ENCODE results near the gene CALHM5. TPM values are rescaled to one million over a fixed set of nuclear protein-coding genes. Genes with fewer than 3 reads are reported as not detected.

The CALHM5 gene
- total RNA-seq, 1 donor from 2014 or later: 1.8 TPM

DNA sequence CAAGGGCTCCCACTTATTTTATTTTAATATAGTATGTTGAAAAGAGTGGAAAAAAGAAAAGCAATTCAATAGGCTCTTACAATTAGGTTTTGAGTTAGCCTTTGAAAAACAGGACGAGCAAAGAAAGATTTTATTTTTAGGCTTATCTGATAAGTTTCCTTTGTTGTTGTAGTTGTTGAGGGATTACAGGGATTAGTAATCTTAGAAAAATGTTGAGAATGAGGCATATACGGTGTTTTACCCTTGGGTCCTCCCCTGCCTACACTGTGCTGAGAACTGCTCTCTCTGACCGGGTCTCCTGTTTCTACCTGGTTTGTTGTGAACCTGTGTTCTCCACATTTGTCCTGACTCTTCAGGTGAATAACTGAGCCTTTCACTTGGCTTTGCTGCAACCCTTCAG is 17.3 kb downstream of the CALHM5 start:
- DNase-seq (ENCODE audit: low read depth): peak; percentile 41
- no peak overlapping the region for H2AFZ ChIP-seq (ENCODE audit: low read depth, low read length)
- peaks cover 26% of the 10 kb centered on the region for H3K4me1 Mint-ChIP-seq (ENCODE audit: low read depth, unreplicated experiment)
- TF ChIP-seq CTCF (IDR thresholded peaks at IDR 0.05; ENCODE audit: insufficient read depth, low read depth, low read length) (no peak), EZH2 (IDR thresholded peaks at IDR 0.05; ENCODE audit: insufficient read depth, low read length) (no peak)
- no peaks in the 10 kb centered on the region for H4K20me1 ChIP-seq (ENCODE audit: insufficient read depth, low read length)
- H3K4me1 ChIP-seq (ENCODE audit: insufficient read depth, low read length): peaks cover 18% of the 10 kb centered on the region
- H3K27ac Mint-ChIP-seq (ENCODE audit: unreplicated experiment): peak overlapping the region; percentile 4
- peak overlapping the region; percentile 2 for H3K4me2 ChIP-seq (ENCODE audit: low read length)
- no peaks in the 10 kb centered on the region for H3K9me3 ChIP-seq (ENCODE audit: insufficient read depth, low read depth, low read length)
- FAIRE-seq: no peak
- H3K27me3 ChIP-seq (ENCODE audit: insufficient read depth, low read length): no peaks in the 10 kb centered on the region
- no peaks in the 10 kb centered on the region for H3K27me3 Mint-ChIP-seq (ENCODE audit: low read depth, unreplicated experiment)
- no peak overlapping the region for H3K4me3 Mint-ChIP-seq (ENCODE audit: unreplicated experiment)
- no peak overlapping the region for H3K27ac ChIP-seq (ENCODE audit: low read depth, low read length)
- H3K36me3 ChIP-seq (ENCODE audit: insufficient read depth, low read length): no peaks in the 10 kb centered on the region
- no peak overlapping the region for H3K4me3 ChIP-seq (ENCODE audit: insufficient read depth, low read depth, low read length)
- no peaks in the 10 kb centered on the region for H3K79me2 ChIP-seq (ENCODE audit: insufficient read depth, low read length)
- H3K36me3 Mint-ChIP-seq (ENCODE audit: low read depth, unreplicated experiment): no peaks in the 10 kb centered on the region
- no peaks in the 10 kb centered on the region for H3K9me3 Mint-ChIP-seq (ENCODE audit: unreplicated experiment)
- H3K9ac ChIP-seq (ENCODE audit: low read length): no peak overlapping the region

DNA sequence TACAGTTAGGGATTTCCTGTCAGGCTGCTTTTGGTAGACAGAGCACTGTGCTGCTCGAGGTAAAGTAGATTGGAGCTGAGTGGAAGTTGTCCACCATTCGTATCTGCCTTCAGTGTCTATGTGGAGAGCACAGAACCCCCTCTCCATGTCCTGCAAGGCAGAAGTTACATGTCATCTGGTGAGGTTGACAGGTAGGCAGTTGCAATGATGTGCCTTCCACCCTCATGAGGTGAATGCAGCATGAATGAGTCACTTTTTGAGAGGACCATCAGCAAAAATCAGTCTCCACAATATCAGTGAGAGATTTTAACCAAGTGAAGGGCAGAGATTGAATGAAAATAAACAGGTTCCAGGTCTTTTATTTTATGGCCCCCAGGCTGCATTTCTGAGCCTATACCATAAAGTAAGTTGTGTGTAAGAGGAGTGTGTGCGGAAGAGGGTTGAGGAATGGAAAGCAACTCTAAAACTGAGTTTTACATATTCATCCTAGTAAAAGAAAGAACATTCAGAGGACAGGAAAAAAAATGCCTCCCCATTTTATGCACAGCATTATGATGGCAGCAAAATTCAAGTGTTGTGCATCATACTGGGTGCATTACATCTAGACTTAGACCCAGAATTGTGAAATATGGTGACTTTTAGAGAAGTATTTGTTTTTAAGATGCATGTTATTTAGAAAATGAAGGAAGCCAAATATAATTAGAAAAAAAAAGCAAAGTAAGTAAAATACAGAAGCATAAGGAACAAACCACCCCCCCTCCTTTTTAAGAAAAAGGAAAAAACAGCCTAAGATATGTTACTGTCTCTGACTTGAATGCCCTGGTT is 18.2 kb downstream of the CALHM5 start:
- no peaks in the 10 kb centered on the region for H3K9me3 ChIP-seq (ENCODE audit: insufficient read depth, low read depth, low read length)
- no peaks in the 10 kb centered on the region for H3K27me3 Mint-ChIP-seq (ENCODE audit: low read depth, unreplicated experiment)
- H3K79me2 ChIP-seq (ENCODE audit: insufficient read depth, low read length): no peaks in the 10 kb centered on the region
- peaks cover 18% of the 10 kb centered on the region for H3K4me1 ChIP-seq (ENCODE audit: insufficient read depth, low read length)
- no peak overlapping the region for H3K9ac ChIP-seq (ENCODE audit: low read length)
- H3K36me3 Mint-ChIP-seq (ENCODE audit: low read depth, unreplicated experiment): no peaks in the 10 kb centered on the region
- H3K27me3 ChIP-seq (ENCODE audit: insufficient read depth, low read length): no peaks in the 10 kb centered on the region
- no peaks in the 10 kb centered on the region for H4K20me1 ChIP-seq (ENCODE audit: insufficient read depth, low read length)
- peak overlapping the region; percentile 9 for H3K4me2 ChIP-seq (ENCODE audit: low read length)
- no peak overlapping the region for H2AFZ ChIP-seq (ENCODE audit: low read depth, low read length)
- no peak overlapping the region for H3K4me3 Mint-ChIP-seq (ENCODE audit: unreplicated experiment)
- no peaks in the 10 kb centered on the region for H3K9me3 Mint-ChIP-seq (ENCODE audit: unreplicated experiment)
- H3K27ac ChIP-seq (ENCODE audit: low read depth, low read length): no peak overlapping the region
- no peaks in the 10 kb centered on the region for H3K36me3 ChIP-seq (ENCODE audit: insufficient read depth, low read length)
- no peak overlapping the region for H3K4me3 ChIP-seq (ENCODE audit: insufficient read depth, low read depth, low read length)
- no peak for TF ChIP-seq EZH2 (IDR thresholded peaks at IDR 0.05; ENCODE audit: insufficient read depth, low read length)
- TF ChIP-seq CTCF (IDR thresholded peaks at IDR 0.05; ENCODE audit: insufficient read depth, low read depth, low read length): no peak
- H3K4me1 Mint-ChIP-seq (ENCODE audit: low read depth, unreplicated experiment): peaks cover 26% of the 10 kb centered on the region
- DNase-seq (ENCODE audit: low read depth) (no peak), FAIRE-seq (no peak)
- no peak overlapping the region for H3K27ac Mint-ChIP-seq (ENCODE audit: unreplicated experiment)

GRCh38 chr6:116530436-116530835 is 19.0 kb downstream of the CALHM5 start:
- no peak overlapping the region for H3K27ac Mint-ChIP-seq (ENCODE audit: unreplicated experiment)
- Histone ChIP-seq H3K4me1 (ENCODE audit: insufficient read depth, low read length) (peaks cover 18% of the 10 kb centered on the region), H2AFZ (ENCODE audit: low read depth, low read length) (no peak overlapping the region), H3K79me2 (ENCODE audit: insufficient read depth, low read length) (no peaks in the 10 kb centered on the region), H3K27ac (ENCODE audit: low read depth, low read length) (no peak overlapping the region), H4K20me1 (ENCODE audit: insufficient read depth, low read length) (no peaks in the 10 kb centered on the region), H3K9ac (ENCODE audit: low read length) (no peak overlapping the region), H3K4me3 (ENCODE audit: insufficient read depth, low read depth, low read length) (no peak overlapping the region), H3K4me2 (ENCODE audit: low read length) (peak overlapping the region; percentile 9), H3K27me3 (ENCODE audit: insufficient read depth, low read length) (no peaks in the 10 kb centered on the region), H3K9me3 (ENCODE audit: insufficient read depth, low read depth, low read length) (no peaks in the 10 kb centered on the region), H3K36me3 (ENCODE audit: insufficient read depth, low read length) (no peaks in the 10 kb centered on the region)
- H3K4me1 Mint-ChIP-seq (ENCODE audit: low read depth, unreplicated experiment): peaks cover 26% of the 10 kb centered on the region
- H3K36me3 Mint-ChIP-seq (ENCODE audit: low read depth, unreplicated experiment): no peaks in the 10 kb centered on the region
- DNase-seq (ENCODE audit: low read depth): peak; percentile 65
- no peak for FAIRE-seq
- no peak overlapping the region for H3K4me3 Mint-ChIP-seq (ENCODE audit: unreplicated experiment)
- no peaks in the 10 kb centered on the region for H3K27me3 Mint-ChIP-seq (ENCODE audit: low read depth, unreplicated experiment)
- no peaks in the 10 kb centered on the region for H3K9me3 Mint-ChIP-seq (ENCODE audit: unreplicated experiment)
- TF ChIP-seq EZH2 (IDR thresholded peaks at IDR 0.05; ENCODE audit: insufficient read depth, low read length): no peak
- no peak for TF ChIP-seq CTCF (IDR thresholded peaks at IDR 0.05; ENCODE audit: insufficient read depth, low read depth, low read length)
